IMR-90 (cell line): ENCODE data around the gene PODNL1. TPM values are rescaled to one million over a fixed set of nuclear protein-coding genes. Genes with fewer than 3 reads are reported as not detected.

Source experiments
- ATAC-seq: fragments of 200-7000 bp; cut with Tn5 transposase; 2 replicates; pipeline ENCODE4 v1.9.1; 2020; ENCODE audit warnings: low read depth, mild to moderate bottlenecking, moderate library complexity
- BruUV-seq: library from RNA; stranded (reverse); fragments of 400-500 nt; replicated peaks from 2 replicates; lab custom pipeline; 2021; lab: Mats Ljungman, UMichigan
- CTCF ChIA-PET: fragments of 300-600 bp; formaldehyde crosslinking; extraction: SDS; loops from one replicate; lab custom pipeline; 2021; ENCODE audit warnings: antibody characterized with exemption; lab: Yijun Ruan, JAX
- POLR2A ChIA-PET: fragments of 300-600 bp; sonication (Branson Sonifier 250); formaldehyde crosslinking; loops from one replicate; lab custom pipeline; 2022; ENCODE audit warnings: antibody characterized with exemption; ENCODE audit not compliant: unreplicated experiment; lab: Charles Lee
- DNase-seq: peaks from one replicate; pipeline ENCODE4 v3.0.0; 2013
- H2AFZ ChIP-seq: replicated peaks from 2 replicates; pipeline ENCODE3; 2013; ENCODE audit warnings: low read length, mild to moderate bottlenecking; ENCODE audit not compliant: poor library complexity
- H2AK5ac ChIP-seq: 2 replicates; pipeline ENCODE4 v1.6.1; 2013; ENCODE audit warnings: low read depth, low read length, inconsistent platforms
- H2AK9ac ChIP-seq: replicated peaks from 2 replicates; pipeline ENCODE3; 2013; ENCODE audit warnings: mild to moderate bottlenecking, low read depth, low read length, moderate library complexity; ENCODE audit not compliant: poor library complexity
- H2BK120ac ChIP-seq: 2 replicates; pipeline ENCODE4 v1.6.1; 2013; ENCODE audit warnings: low read depth, low read length, inconsistent platforms
- H2BK15ac ChIP-seq: 3 replicates; pipeline ENCODE4 v1.6.1; 2013; ENCODE audit warnings: low read depth, low read length, inconsistent platforms
- H2BK20ac ChIP-seq: 2 replicates; pipeline ENCODE4 v1.6.1; 2013; ENCODE audit warnings: low read depth, mild to moderate bottlenecking, inconsistent platforms, low read length, moderate library complexity
- H2BK5ac ChIP-seq: 2 replicates; pipeline ENCODE4 v1.6.1; 2013; ENCODE audit warnings: mild to moderate bottlenecking, low read depth, low read length, inconsistent platforms; ENCODE audit not compliant: poor library complexity, severe bottlenecking
- H3K14ac ChIP-seq: replicated peaks from 2 replicates; pipeline ENCODE4 v1.6.1; 2013; ENCODE audit warnings: low read depth, low read length, inconsistent platforms
- H3K18ac ChIP-seq: 2 replicates; pipeline ENCODE4 v1.6.1; 2013; ENCODE audit warnings: low read depth, low read length, control low read depth
- H3K23ac ChIP-seq: 2 replicates; pipeline ENCODE4 v1.6.1; 2013; ENCODE audit warnings: low read depth, low read length, inconsistent platforms
- H3K27ac ChIP-seq: 2 replicates; pipeline ENCODE4 v1.5.1; 2013; ENCODE audit warnings: mild to moderate bottlenecking, control low read depth, low read length; ENCODE audit not compliant: insufficient read depth
- H3K27me3 ChIP-seq: 2 replicates; pipeline ENCODE4 v1.6.1; 2013; ENCODE audit warnings: low read length; ENCODE audit not compliant: control insufficient read depth, insufficient read depth
- H3K36me3 ChIP-seq: 2 replicates; pipeline ENCODE4 v1.6.1; 2013; ENCODE audit warnings: low read length, mixed read lengths; ENCODE audit not compliant: control insufficient read depth, insufficient read depth
- H3K4ac ChIP-seq: 2 replicates; pipeline ENCODE4 v1.6.1; 2013; ENCODE audit warnings: low read depth, low read length, inconsistent platforms
- H3K4me1 ChIP-seq: 2 replicates; pipeline ENCODE4 v1.6.1; 2013; ENCODE audit warnings: low read length, mixed read lengths; ENCODE audit not compliant: control insufficient read depth, insufficient read depth
- H3K4me2 ChIP-seq: 2 replicates; pipeline ENCODE4 v1.6.1; 2013; ENCODE audit warnings: low read depth, mild to moderate bottlenecking, control low read depth, low read length, moderate library complexity
- H3K4me3 ChIP-seq: 2 replicates; pipeline ENCODE4 v1.5.1; 2013; ENCODE audit warnings: low read depth, mild to moderate bottlenecking, control low read depth, low read length, moderate library complexity; ENCODE audit not compliant: insufficient read depth
- H3K56ac ChIP-seq: 2 replicates; pipeline ENCODE4 v1.6.1; 2013; ENCODE audit warnings: low read length, inconsistent platforms; ENCODE audit not compliant: insufficient read depth; ENCODE audit errors: extremely low read depth
- H3K79me1 ChIP-seq, 2 experiments: 2 replicates each; pipeline ENCODE4 v1.6.1; 2013; ENCODE audit warnings: low read length in 2 of 2, inconsistent platforms in 1 of 2, low read depth in 1 of 2
- H3K9ac ChIP-seq: 2 replicates; pipeline ENCODE4 v1.6.1; 2013; ENCODE audit warnings: low read depth, low read length, control low read depth
- H3K9me1 ChIP-seq: 2 replicates; pipeline ENCODE4 v1.6.1; 2013; ENCODE audit warnings: low read length, inconsistent platforms; ENCODE audit not compliant: insufficient read depth
- H3K9me3 ChIP-seq: 2 replicates; pipeline ENCODE4 v1.6.1; 2013; ENCODE audit warnings: low read length; ENCODE audit not compliant: control insufficient read depth, insufficient read depth
- H4K20me1 ChIP-seq: 2 replicates; pipeline ENCODE4 v1.6.1; 2013; ENCODE audit warnings: low read length, inconsistent platforms; ENCODE audit not compliant: insufficient read depth
- H4K5ac ChIP-seq: 2 replicates; pipeline ENCODE4 v1.6.1; 2013; ENCODE audit warnings: mild to moderate bottlenecking, low read depth, low read length, control low read depth
- H4K8ac ChIP-seq, 2 experiments: 2 replicates each; pipeline ENCODE4 v1.6.1; 2013; ENCODE audit warnings: low read depth in 2 of 2, low read length in 2 of 2, control low read depth in 1 of 2, inconsistent platforms in 1 of 2
- H4K91ac ChIP-seq: 2 replicates; pipeline ENCODE4 v1.6.1; 2013; ENCODE audit warnings: low read depth, low read length, inconsistent platforms; ENCODE audit not compliant: insufficient read depth
- BHLHE40 ChIP-seq: fragments of 150-350 bp; IDR thresholded peaks from 2 replicates; pipeline ENCODE4 v1.6.1; 2016; ENCODE audit warnings: mild to moderate bottlenecking, low read depth, low read length
- CEBPB ChIP-seq: IDR thresholded peaks from 2 replicates; pipeline ENCODE4 v1.6.1; 2012; ENCODE audit warnings: low read depth, low read length, improper control_type of control experiment
- CTCF ChIP-seq: conservative IDR thresholded peaks from 2 replicates; pipeline ENCODE4 v1.5.1; 2012; ENCODE audit warnings: mild to moderate bottlenecking, low read depth, low read length, improper control_type of control experiment
- FOS ChIP-seq: fragments of 150-350 bp; IDR thresholded peaks from 2 replicates; pipeline ENCODE4 v1.6.1; 2016; ENCODE audit warnings: low read depth, low read length
- MAFK ChIP-seq: IDR thresholded peaks from 2 replicates; pipeline ENCODE4 v1.6.1; 2012; ENCODE audit warnings: low read depth, low read length, improper control_type of control experiment
- RCOR1 ChIP-seq: IDR thresholded peaks from 2 replicates; pipeline ENCODE4 v1.6.1; 2012; ENCODE audit warnings: mild to moderate bottlenecking, low read length, improper control_type of control experiment; ENCODE audit not compliant: insufficient replicate concordance
- RFX5 ChIP-seq: IDR thresholded peaks from 2 replicates; pipeline ENCODE4 v1.8.0; 2012; ENCODE audit warnings: low read depth, mild to moderate bottlenecking, low read length, moderate library complexity
- SMC3 ChIP-seq: fragments of 150-350 bp; IDR thresholded peaks from 2 replicates; pipeline ENCODE4 v1.6.1; 2016; ENCODE audit warnings: low read depth, mild to moderate bottlenecking, antibody characterized with exemption, low read length, moderate library complexity
- WGBS, 2 experiments: methylation state at CpG; one replicate each; pipeline versions ENCODE4 v1.1.5 to v1.1.7; 2013; ENCODE audit warnings: missing lambda C conversion rate in 2 of 2; ENCODE audit not compliant: insufficient read length in 1 of 2; ENCODE audit errors: extremely low coverage in 2 of 2; 5-methylcytosine and 5-hydroxymethylcytosine counted together
- dilution Hi-C: fragments of 300-500 bp; cut with HindIII; formaldehyde crosslinking; loops from one replicate; pipeline ENCODE4 v1.14.3; 2018; ENCODE audit warnings: low sequenced_read_pairs; ENCODE audit not compliant: unreplicated experiment
- in situ Hi-C: fragments of 300-500 bp; cut with MboI; formaldehyde crosslinking; loops from 3 replicates; pipeline ENCODE4 v1.14.3; 2019; ENCODE audit warnings: low sequenced_read_pairs, inconsistent platforms, mixed read lengths
- intact Hi-C: fragments of 100-400 bp; cut with micrococcal nuclease; formaldehyde crosslinking; loops from 2 replicates; pipeline ENCODE4 v1.10.0; 2022
- polyA plus RNA-seq, 3 experiments: library from polyadenylated mRNA; depleted of rRNA; stranded (reverse); fragments of >200 nt; gene quantifications; 2 replicates each; pipeline ENCODE4 v1.2.3, GENCODE V29; 2012; ENCODE audit warnings: low replicate concordance in 1 of 3
- total RNA-seq: library from RNA; depleted of rRNA; stranded (reverse); fragments of >200 nt; gene quantifications from 2 replicates; pipeline ENCODE4 v1.2.3, GENCODE V29; 2012
- TF ChIP-seq, protein P1 (sequence below): fragments of 150-350 bp; IDR thresholded peaks from 2 replicates; pipeline ENCODE4 v1.6.1; 2017; ENCODE audit warnings: mild to moderate bottlenecking, antibody characterized with exemption, low read length, low read depth

Gene PODNL1
- total and polyA plus RNA-seq, 2 of the 4 experiments (the other 2 are of a cell fraction), result under 0.01 to 2.4 TPM

GRCh38 chr19:13981988-13982501, 43.8 kb upstream of the PODNL1 start:
- dilution Hi-C loops (no loop called here), in situ Hi-C loops (no loop called here)
- BruUV-seq, result no TSS peak

More at GRCh38 chr19:13981988-13982501, 43.8 kb upstream of the PODNL1 start:
- no peak overlapping the region for H2AK9ac ChIP-seq
- no peak overlapping the region for H4K5ac ChIP-seq
- intact Hi-C loops, result no loop called here
- no peak overlapping the region for H2BK20ac ChIP-seq
- no peak overlapping the region for H2AK5ac ChIP-seq
- H2BK15ac ChIP-seq, result no peak overlapping the region
- no peak overlapping the region for H2AFZ ChIP-seq
- no peak overlapping the region for H4K91ac ChIP-seq
- H3K23ac ChIP-seq, result no peak overlapping the region
- 96% methylated on average over 9 of the region's 17 CpGs; no CpG with 5 or more reads in 1 of the 2 experiments for WGBS, 2 experiments
- no peak for TF ChIP-seq FOS
- no peak for TF ChIP-seq SMC3
- TF ChIP-seq, protein P1, sequence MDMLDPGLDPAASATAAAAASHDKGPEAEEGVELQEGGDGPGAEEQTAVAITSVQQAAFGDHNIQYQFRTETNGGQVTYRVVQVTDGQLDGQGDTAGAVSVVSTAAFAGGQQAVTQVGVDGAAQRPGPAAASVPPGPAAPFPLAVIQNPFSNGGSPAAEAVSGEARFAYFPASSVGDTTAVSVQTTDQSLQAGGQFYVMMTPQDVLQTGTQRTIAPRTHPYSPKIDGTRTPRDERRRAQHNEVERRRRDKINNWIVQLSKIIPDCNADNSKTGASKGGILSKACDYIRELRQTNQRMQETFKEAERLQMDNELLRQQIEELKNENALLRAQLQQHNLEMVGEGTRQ, result no peak
- TF ChIP-seq CEBPB, result no peak
- no peak for TF ChIP-seq BHLHE40
- TF ChIP-seq CTCF, result no peak
- TF ChIP-seq RFX5, result no peak
- no peak for TF ChIP-seq MAFK
- no peak for TF ChIP-seq RCOR1
- H4K20me1 ChIP-seq, result no peaks in the 10 kb centered on the region
- no peak overlapping the region for H2BK5ac ChIP-seq
- POLR2A ChIA-PET, result no interaction called here
- H3K9me1 ChIP-seq, result 0 out of 2 replicates have a peak, but pooled peaks cover 3% of the 10 kb centered on the region
- H3K27ac ChIP-seq, result no peak overlapping the region
- no peak for ATAC-seq
- no peak overlapping the region for H3K56ac ChIP-seq
- H2BK120ac ChIP-seq, result no peak overlapping the region
- no peaks in the 10 kb centered on the region for H3K27me3 ChIP-seq
- H3K9me3 ChIP-seq, result no peaks in the 10 kb centered on the region
- no peak overlapping the region for H3K9ac ChIP-seq
- no peak overlapping the region for H3K4me3 ChIP-seq
- H3K4me2 ChIP-seq, result no peak overlapping the region
- no peak overlapping the region for H3K18ac ChIP-seq
- no peak overlapping the region for H3K4ac ChIP-seq
- H3K14ac ChIP-seq, result no peak overlapping the region
- H4K8ac ChIP-seq, result no peak overlapping the region
- peaks cover 9% of the 10 kb centered on the region; the same call in 1 of the 2 replicates for H3K36me3 ChIP-seq
- DNase-seq, result no peak
- peaks cover 0 to 16% of the 10 kb centered on the region in 2 experiments; a peak in 1 of 4 replicates for H3K79me1 ChIP-seq
- peaks cover 8% of the 10 kb centered on the region for H3K4me1 ChIP-seq
- CTCF ChIA-PET, result no interaction called here
